Inflammatory macrophage treated with lipopolysaccharide for 1 hour (primary cell): ENCODE measurements around the gene RGS6.

ENCODE experiments used
- DNase-seq, 2 donors: peaks; one replicate each; pipeline ENCODE4 v3.0.0-alpha.2; 2020 to 2022

RGS6 gene

GRCh38 chr14:72416081-72416849 lies 484.0 kb downstream of the RGS6 start:
- no peak for DNase-seq

DNA sequence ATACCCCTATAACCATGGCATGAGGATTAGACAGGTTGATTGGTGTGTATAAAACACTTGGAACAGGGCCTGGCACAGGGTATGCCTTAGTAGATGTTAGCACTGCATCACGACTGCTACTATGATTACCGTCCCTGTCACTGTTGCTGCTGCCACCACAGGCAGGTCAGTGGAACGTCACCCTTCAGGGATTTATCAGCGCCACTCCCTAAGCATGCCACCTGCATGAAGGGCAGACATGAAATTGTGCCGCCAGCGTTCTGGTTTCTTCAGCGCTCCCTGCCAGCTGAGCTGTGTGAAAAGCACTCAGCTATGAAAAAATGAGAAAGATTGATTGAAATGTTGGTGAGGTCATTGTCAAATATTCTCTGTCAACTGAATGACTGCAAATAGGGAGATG lies 484.7 kb downstream of the RGS6 start:
- no peak for DNase-seq

- DNase-seq, result no peak
These were observed 486.6 kb downstream of the RGS6 start for GRCh38 chr14:72418806-72419205.

DNA sequence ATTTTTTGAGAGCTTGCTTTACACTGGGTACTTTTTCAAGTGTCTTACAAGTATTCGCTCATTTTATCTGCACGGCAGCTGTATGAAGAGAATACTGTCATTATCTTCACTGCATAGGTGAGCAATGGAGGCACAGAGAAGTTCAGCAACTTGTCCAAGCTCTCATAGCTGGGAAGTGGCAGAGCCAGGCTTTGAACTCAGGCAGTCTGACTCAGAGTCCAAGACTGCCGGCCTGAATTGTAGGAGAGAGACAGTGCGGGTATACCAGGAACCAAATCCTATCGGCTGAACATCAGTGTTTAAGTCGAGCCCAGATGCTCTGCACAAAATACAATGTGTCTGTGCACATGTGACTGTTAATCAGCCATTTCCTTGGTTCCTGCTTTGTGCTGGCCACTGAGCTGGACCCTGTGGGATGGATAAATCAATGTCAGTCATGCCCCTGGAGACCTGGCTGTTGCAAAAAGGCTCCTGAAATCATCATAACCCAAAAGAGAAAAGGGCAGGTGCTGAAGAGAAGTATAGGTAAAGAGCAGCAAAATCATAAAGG lies 487.1 kb downstream of the RGS6 start:
- DNase-seq, result no peak

GRCh38 chr14:72420749-72421474 lies 488.7 kb downstream of the RGS6 start:
- peak; percentile 53 to 96 for DNase-seq

DNA sequence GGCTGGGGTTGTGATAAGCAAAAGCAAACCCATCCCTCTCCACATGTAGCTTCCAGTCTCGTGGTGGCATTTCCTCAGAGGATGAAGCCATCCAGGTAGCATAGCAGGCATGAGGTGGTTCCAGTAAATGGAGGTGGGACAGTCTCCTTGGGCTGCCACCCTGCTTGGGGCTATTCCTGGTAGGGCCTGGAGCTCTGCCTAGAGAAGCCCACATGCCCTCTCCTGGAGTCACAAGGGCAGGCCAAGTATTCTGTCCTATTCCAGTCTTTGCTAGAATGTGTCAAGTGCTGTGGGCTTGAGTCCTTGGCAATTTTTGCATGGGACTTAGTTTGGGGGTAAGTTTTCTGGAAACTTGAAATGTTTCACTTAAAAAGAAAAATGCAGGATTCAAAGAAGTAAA lies 491.7 kb downstream of the RGS6 start:
- no peak for DNase-seq

DNA sequence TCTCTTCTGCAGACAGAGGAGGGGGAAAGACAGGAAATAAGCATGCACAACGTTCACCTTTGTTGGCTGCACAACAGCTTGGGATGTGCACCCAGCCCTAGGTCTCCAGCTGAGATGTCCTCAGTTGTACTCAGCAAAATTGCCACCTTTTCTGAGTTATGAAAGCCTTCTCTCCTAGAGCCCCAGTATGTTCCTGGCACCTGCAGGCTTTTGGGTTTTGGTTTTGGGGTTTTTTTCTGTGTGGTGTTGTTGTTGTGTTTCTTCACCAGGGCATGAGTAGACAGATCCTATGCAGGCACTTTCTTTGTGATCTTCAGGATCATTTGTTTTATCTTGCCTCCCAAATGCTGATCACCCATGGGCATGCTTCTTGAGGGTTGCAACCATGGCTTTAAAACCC lies 498.2 kb downstream of the RGS6 start:
- no peak for DNase-seq

DNA sequence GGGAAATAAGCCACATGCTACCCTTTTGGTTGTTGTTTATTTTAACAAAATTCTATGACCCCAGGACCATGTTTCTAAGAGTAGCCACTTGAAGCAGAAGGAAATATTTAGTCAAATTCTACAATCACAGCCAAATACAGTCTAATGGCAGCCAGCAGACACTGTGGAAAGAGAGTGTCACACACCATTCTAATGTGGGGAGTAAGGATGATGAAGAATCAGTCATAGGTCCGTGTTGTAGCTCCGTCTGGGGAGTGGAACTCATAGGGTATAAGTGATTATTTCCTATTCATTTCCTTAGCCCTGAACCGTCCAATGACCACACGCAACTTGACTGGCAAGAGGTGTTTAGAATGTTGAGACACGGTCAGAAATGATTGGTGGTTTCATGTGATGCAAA lies 500.5 kb downstream of the RGS6 start:
- no peak for DNase-seq

- no peak for DNase-seq
These were observed 501.3 kb downstream of the RGS6 start for GRCh38 chr14:72433511-72433910.

GRCh38 chr14:72434856-72435255 lies 502.6 kb downstream of the RGS6 start:
- DNase-seq, result no peak

- DNase-seq, result no peak
These were observed 507.5 kb downstream of the RGS6 start for GRCh38 chr14:72439707-72440106.

DNA sequence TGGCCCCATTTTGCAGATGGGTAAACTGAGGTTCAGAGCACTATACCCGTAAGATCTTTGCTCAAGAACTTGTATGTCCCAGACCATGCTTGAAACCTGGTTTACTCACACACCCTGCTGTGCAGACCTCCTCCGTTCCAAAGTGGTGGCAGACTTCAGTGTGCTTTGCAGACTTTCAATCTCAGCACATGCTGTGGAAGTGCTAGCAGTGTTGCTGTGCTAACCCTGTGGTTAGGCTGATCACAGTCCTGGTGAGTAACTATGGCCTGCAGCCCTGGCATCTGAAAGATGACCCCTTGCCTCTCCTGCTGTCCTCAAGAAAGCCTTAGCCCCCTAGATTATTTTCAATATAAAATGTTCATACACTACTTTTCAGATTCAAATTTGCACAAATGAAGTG lies 511.0 kb downstream of the RGS6 start:
- DNase-seq, result no peak

- peak; percentile 30 to 45 for DNase-seq
These were observed 511.8 kb downstream of the RGS6 start for GRCh38 chr14:72443991-72444441.

DNA sequence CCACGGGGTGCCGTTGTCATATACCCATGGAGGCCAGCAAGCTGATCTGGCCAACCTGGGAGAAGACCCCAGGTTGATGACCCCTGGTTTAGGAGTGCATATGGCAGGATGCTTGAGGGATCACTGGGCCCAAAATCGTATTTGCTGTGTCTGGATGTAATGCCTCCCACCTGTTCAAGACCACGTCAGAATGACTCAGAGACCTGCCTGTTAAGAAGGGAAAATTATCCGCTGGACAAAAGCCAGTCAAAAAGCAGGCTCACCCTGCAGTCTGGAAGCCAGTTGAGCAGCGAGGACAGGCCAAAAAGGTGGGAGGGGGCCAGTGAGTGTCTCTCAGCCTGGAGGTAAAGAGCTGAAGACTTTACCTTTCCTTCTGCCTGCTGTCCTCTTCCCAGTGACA lies 512.5 kb downstream of the RGS6 start:
- no peak for DNase-seq

DNA sequence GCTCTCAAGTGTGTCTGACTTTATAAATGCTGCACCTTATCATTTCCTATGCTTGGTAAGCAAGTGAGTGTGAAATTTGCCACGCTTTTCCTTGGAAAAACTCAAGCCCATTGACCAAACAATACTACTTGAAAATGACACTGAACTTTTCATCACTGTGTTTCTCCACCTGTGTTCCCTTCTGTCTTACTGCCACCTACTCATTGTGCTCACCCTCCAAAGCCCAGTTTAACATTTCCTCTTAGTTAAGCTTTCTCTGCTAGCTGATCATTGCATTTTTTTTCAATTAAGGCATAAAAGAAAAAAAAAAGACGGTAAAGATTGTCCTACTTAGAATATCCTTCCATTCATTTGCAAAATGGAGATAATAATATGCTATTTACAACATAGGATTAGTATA lies 516.0 kb downstream of the RGS6 start:
- DNase-seq, result no peak

- DNase-seq, result no peak
These were observed 518.3 kb downstream of the RGS6 start for GRCh38 chr14:72450473-72451044.

GRCh38 chr14:72451054-72451972 lies 519.1 kb downstream of the RGS6 start:
- DNase-seq, result peak; percentile 56 to 63

- DNase-seq, result no peak
These were observed 520.5 kb downstream of the RGS6 start for GRCh38 chr14:72452774-72453173.

DNA sequence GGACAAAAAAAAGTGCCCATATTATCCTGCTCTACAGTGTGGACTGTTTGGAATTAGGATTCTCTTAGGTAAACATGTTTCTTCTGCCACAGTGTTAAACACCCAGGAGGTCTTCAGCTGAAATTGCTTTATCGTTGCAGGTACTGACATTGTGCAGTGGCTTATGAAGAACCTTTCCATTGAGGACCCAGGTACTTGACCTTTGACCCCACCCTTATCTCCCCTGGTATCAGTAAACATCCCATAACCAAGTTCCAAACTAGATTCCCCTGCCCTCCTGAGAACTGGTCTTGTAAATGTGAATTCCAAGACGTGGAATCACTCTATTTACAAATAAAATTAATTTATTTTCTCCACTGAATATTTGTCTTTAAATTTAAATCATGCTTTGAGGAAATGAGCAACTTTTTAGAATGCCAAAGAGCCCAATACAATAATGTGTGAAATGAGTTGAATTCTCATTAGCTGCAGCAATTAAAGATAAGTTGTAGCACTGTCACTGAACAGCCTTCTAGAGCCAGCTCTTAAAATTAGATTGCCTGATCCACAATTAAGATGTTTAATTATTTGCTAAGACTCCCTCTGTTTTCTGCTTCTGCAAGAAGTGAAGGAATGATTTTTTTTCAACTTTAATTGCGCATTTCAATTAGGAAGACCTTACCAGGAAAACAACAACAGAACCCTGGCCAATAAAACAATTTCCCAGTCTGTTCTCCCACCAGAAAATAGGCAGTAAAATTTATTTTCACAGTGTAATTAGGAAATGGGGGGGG lies 522.3 kb downstream of the RGS6 start:
- no peak for DNase-seq

- no peak for DNase-seq
These were observed 525.4 kb downstream of the RGS6 start for GRCh38 chr14:72457641-72458040.

GRCh38 chr14:72462056-72462455 lies 529.8 kb downstream of the RGS6 start:
- DNase-seq, result no peak
